Measurements from ENCODE around the gene GRAP2.

GRCh38 chr22:39965748-39966147 is 64.9 kb downstream of the GRAP2 start:
- TF ChIP-seq, protein P1, sequence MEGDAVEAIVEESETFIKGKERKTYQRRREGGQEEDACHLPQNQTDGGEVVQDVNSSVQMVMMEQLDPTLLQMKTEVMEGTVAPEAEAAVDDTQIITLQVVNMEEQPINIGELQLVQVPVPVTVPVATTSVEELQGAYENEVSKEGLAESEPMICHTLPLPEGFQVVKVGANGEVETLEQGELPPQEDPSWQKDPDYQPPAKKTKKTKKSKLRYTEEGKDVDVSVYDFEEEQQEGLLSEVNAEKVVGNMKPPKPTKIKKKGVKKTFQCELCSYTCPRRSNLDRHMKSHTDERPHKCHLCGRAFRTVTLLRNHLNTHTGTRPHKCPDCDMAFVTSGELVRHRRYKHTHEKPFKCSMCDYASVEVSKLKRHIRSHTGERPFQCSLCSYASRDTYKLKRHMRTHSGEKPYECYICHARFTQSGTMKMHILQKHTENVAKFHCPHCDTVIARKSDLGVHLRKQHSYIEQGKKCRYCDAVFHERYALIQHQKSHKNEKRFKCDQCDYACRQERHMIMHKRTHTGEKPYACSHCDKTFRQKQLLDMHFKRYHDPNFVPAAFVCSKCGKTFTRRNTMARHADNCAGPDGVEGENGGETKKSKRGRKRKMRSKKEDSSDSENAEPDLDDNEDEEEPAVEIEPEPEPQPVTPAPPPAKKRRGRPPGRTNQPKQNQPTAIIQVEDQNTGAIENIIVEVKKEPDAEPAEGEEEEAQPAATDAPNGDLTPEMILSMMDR (IDR thresholded peaks at IDR 0.05; ENCODE audit: low read depth, low read length, poor library complexity, severe bottlenecking), result no peak
- TF ChIP-seq EZH2phosphoT487 (IDR thresholded peaks at IDR 0.05; ENCODE audit: borderline replicate concordance, low read length), result no peak
